IMR-90 (cell line): ENCODE measurements around the gene INA. TPM values are rescaled to one million over a fixed set of nuclear protein-coding genes. Genes with fewer than 3 reads are reported as not detected.
A peak's percentile ranks its signal among the peaks of the same experiment; 100 is the strongest.

ENCODE experiments used
- ATAC-seq: fragments of 200-7000 bp; cut with Tn5 transposase; 2 replicates; pipeline ENCODE4 v1.9.1; 2020; ENCODE audit warnings: low read depth, mild to moderate bottlenecking, moderate library complexity
- BruUV-seq: library from RNA; stranded (reverse); fragments of 400-500 nt; replicated peaks from 2 replicates; lab custom pipeline; 2021; lab: Mats Ljungman, UMichigan
- CTCF ChIA-PET: fragments of 300-600 bp; formaldehyde crosslinking; extraction: SDS; loops from one replicate; lab custom pipeline; 2021; ENCODE audit warnings: antibody characterized with exemption; lab: Yijun Ruan, JAX
- POLR2A ChIA-PET: fragments of 300-600 bp; sonication (Branson Sonifier 250); formaldehyde crosslinking; loops from one replicate; lab custom pipeline; 2022; ENCODE audit warnings: antibody characterized with exemption; ENCODE audit not compliant: unreplicated experiment; lab: Charles Lee
- DNase-seq: peaks from one replicate; pipeline ENCODE4 v3.0.0; 2013
- H2AFZ ChIP-seq: replicated peaks from 2 replicates; pipeline ENCODE3; 2013; ENCODE audit warnings: low read length, mild to moderate bottlenecking; ENCODE audit not compliant: poor library complexity
- H2AK5ac ChIP-seq: 2 replicates; pipeline ENCODE4 v1.6.1; 2013; ENCODE audit warnings: low read depth, low read length, inconsistent platforms
- H2AK9ac ChIP-seq: replicated peaks from 2 replicates; pipeline ENCODE3; 2013; ENCODE audit warnings: mild to moderate bottlenecking, low read depth, low read length, moderate library complexity; ENCODE audit not compliant: poor library complexity
- H2BK120ac ChIP-seq: 2 replicates; pipeline ENCODE4 v1.6.1; 2013; ENCODE audit warnings: low read depth, low read length, inconsistent platforms
- H2BK15ac ChIP-seq: 3 replicates; pipeline ENCODE4 v1.6.1; 2013; ENCODE audit warnings: low read depth, low read length, inconsistent platforms
- H2BK20ac ChIP-seq: 2 replicates; pipeline ENCODE4 v1.6.1; 2013; ENCODE audit warnings: low read depth, mild to moderate bottlenecking, inconsistent platforms, low read length, moderate library complexity
- H2BK5ac ChIP-seq: 2 replicates; pipeline ENCODE4 v1.6.1; 2013; ENCODE audit warnings: mild to moderate bottlenecking, low read depth, low read length, inconsistent platforms; ENCODE audit not compliant: poor library complexity, severe bottlenecking
- H3K14ac ChIP-seq: replicated peaks from 2 replicates; pipeline ENCODE4 v1.6.1; 2013; ENCODE audit warnings: low read depth, low read length, inconsistent platforms
- H3K18ac ChIP-seq: 2 replicates; pipeline ENCODE4 v1.6.1; 2013; ENCODE audit warnings: low read depth, low read length, control low read depth
- H3K23ac ChIP-seq: 2 replicates; pipeline ENCODE4 v1.6.1; 2013; ENCODE audit warnings: low read depth, low read length, inconsistent platforms
- H3K27ac ChIP-seq: 2 replicates; pipeline ENCODE4 v1.5.1; 2013; ENCODE audit warnings: mild to moderate bottlenecking, control low read depth, low read length; ENCODE audit not compliant: insufficient read depth
- H3K27me3 ChIP-seq: 2 replicates; pipeline ENCODE4 v1.6.1; 2013; ENCODE audit warnings: low read length; ENCODE audit not compliant: control insufficient read depth, insufficient read depth
- H3K36me3 ChIP-seq: 2 replicates; pipeline ENCODE4 v1.6.1; 2013; ENCODE audit warnings: low read length, mixed read lengths; ENCODE audit not compliant: control insufficient read depth, insufficient read depth
- H3K4ac ChIP-seq: 2 replicates; pipeline ENCODE4 v1.6.1; 2013; ENCODE audit warnings: low read depth, low read length, inconsistent platforms
- H3K4me1 ChIP-seq: 2 replicates; pipeline ENCODE4 v1.6.1; 2013; ENCODE audit warnings: low read length, mixed read lengths; ENCODE audit not compliant: control insufficient read depth, insufficient read depth
- H3K4me2 ChIP-seq: 2 replicates; pipeline ENCODE4 v1.6.1; 2013; ENCODE audit warnings: low read depth, mild to moderate bottlenecking, control low read depth, low read length, moderate library complexity
- H3K4me3 ChIP-seq: 2 replicates; pipeline ENCODE4 v1.5.1; 2013; ENCODE audit warnings: low read depth, mild to moderate bottlenecking, control low read depth, low read length, moderate library complexity; ENCODE audit not compliant: insufficient read depth
- H3K56ac ChIP-seq: 2 replicates; pipeline ENCODE4 v1.6.1; 2013; ENCODE audit warnings: low read length, inconsistent platforms; ENCODE audit not compliant: insufficient read depth; ENCODE audit errors: extremely low read depth
- H3K79me1 ChIP-seq, 2 experiments: 2 replicates each; pipeline ENCODE4 v1.6.1; 2013; ENCODE audit warnings: low read length in 2 of 2, inconsistent platforms in 1 of 2, low read depth in 1 of 2
- H3K9ac ChIP-seq: 2 replicates; pipeline ENCODE4 v1.6.1; 2013; ENCODE audit warnings: low read depth, low read length, control low read depth
- H3K9me1 ChIP-seq: 2 replicates; pipeline ENCODE4 v1.6.1; 2013; ENCODE audit warnings: low read length, inconsistent platforms; ENCODE audit not compliant: insufficient read depth
- H3K9me3 ChIP-seq: 2 replicates; pipeline ENCODE4 v1.6.1; 2013; ENCODE audit warnings: low read length; ENCODE audit not compliant: control insufficient read depth, insufficient read depth
- H4K20me1 ChIP-seq: 2 replicates; pipeline ENCODE4 v1.6.1; 2013; ENCODE audit warnings: low read length, inconsistent platforms; ENCODE audit not compliant: insufficient read depth
- H4K5ac ChIP-seq: 2 replicates; pipeline ENCODE4 v1.6.1; 2013; ENCODE audit warnings: mild to moderate bottlenecking, low read depth, low read length, control low read depth
- H4K8ac ChIP-seq, 2 experiments: 2 replicates each; pipeline ENCODE4 v1.6.1; 2013; ENCODE audit warnings: low read depth in 2 of 2, low read length in 2 of 2, control low read depth in 1 of 2, inconsistent platforms in 1 of 2
- H4K91ac ChIP-seq: 2 replicates; pipeline ENCODE4 v1.6.1; 2013; ENCODE audit warnings: low read depth, low read length, inconsistent platforms; ENCODE audit not compliant: insufficient read depth
- CEBPB ChIP-seq: IDR thresholded peaks from 2 replicates; pipeline ENCODE4 v1.6.1; 2012; ENCODE audit warnings: low read depth, low read length, improper control_type of control experiment
- ELK1 ChIP-seq: fragments of 150-350 bp; IDR thresholded peaks from 2 replicates; pipeline ENCODE4 v1.6.1; 2016; ENCODE audit warnings: low read depth, mild to moderate bottlenecking, low read length, moderate library complexity, borderline replicate concordance
- FOS ChIP-seq: fragments of 150-350 bp; IDR thresholded peaks from 2 replicates; pipeline ENCODE4 v1.6.1; 2016; ENCODE audit warnings: low read depth, low read length
- MAZ ChIP-seq: IDR thresholded peaks from 2 replicates; pipeline ENCODE4 v1.6.1; 2012; ENCODE audit warnings: low read depth, mild to moderate bottlenecking, low read length, improper control_type of control experiment, moderate library complexity, borderline replicate concordance
- RAD21 ChIP-seq: IDR thresholded peaks from 2 replicates; pipeline ENCODE4 v1.6.1; 2012; ENCODE audit warnings: low read length, improper control_type of control experiment
- RCOR1 ChIP-seq: IDR thresholded peaks from 2 replicates; pipeline ENCODE4 v1.6.1; 2012; ENCODE audit warnings: mild to moderate bottlenecking, low read length, improper control_type of control experiment; ENCODE audit not compliant: insufficient replicate concordance
- RFX5 ChIP-seq: IDR thresholded peaks from 2 replicates; pipeline ENCODE4 v1.8.0; 2012; ENCODE audit warnings: low read depth, mild to moderate bottlenecking, low read length, moderate library complexity
- USF2 ChIP-seq: fragments of 150-350 bp; IDR thresholded peaks from 2 replicates; pipeline ENCODE4 v1.6.1; 2017; ENCODE audit warnings: mild to moderate bottlenecking, antibody characterized with exemption, low read length, low read depth
- WGBS, 2 experiments: methylation state at CpG; one replicate each; pipeline versions ENCODE4 v1.1.5 to v1.1.7; 2013; ENCODE audit warnings: missing lambda C conversion rate in 2 of 2; ENCODE audit not compliant: insufficient read length in 1 of 2; ENCODE audit errors: extremely low coverage in 2 of 2; 5-methylcytosine and 5-hydroxymethylcytosine counted together
- dilution Hi-C: fragments of 300-500 bp; cut with HindIII; formaldehyde crosslinking; loops from one replicate; pipeline ENCODE4 v1.14.3; 2018; ENCODE audit warnings: low sequenced_read_pairs; ENCODE audit not compliant: unreplicated experiment
- in situ Hi-C: fragments of 300-500 bp; cut with MboI; formaldehyde crosslinking; loops from 3 replicates; pipeline ENCODE4 v1.14.3; 2019; ENCODE audit warnings: low sequenced_read_pairs, inconsistent platforms, mixed read lengths
- intact Hi-C: fragments of 100-400 bp; cut with micrococcal nuclease; formaldehyde crosslinking; loops from 2 replicates; pipeline ENCODE4 v1.10.0; 2022
- polyA plus RNA-seq, 3 experiments: library from polyadenylated mRNA; depleted of rRNA; stranded (reverse); fragments of >200 nt; gene quantifications; 2 replicates each; pipeline ENCODE4 v1.2.3, GENCODE V29; 2012; ENCODE audit warnings: low replicate concordance in 1 of 3
- total RNA-seq: library from RNA; depleted of rRNA; stranded (reverse); fragments of >200 nt; gene quantifications from 2 replicates; pipeline ENCODE4 v1.2.3, GENCODE V29; 2012

INA gene
- total and polyA plus RNA-seq, 2 of the 4 experiments (the other 2 are of a cell fraction), result 4.5 to 7.5 TPM

- BruUV-seq, result no TSS peak
- Histone ChIP-seq H3K14ac (no peak overlapping the region), H3K23ac (no peak overlapping the region), H2BK20ac (no peak overlapping the region), H3K4me1 (no peaks in the 10 kb centered on the region), H3K56ac (no peak overlapping the region), H4K5ac (no peak overlapping the region), H3K27me3 (peaks cover 2% of the 10 kb centered on the region; the same call in 1 of the 2 replicates), H3K79me1 (no peaks in the 10 kb centered on the region), H4K91ac (no peak overlapping the region), H3K4me3 (no peak overlapping the region), H2BK15ac (no peak overlapping the region), H3K36me3 (no peaks in the 10 kb centered on the region), H3K18ac (no peak overlapping the region), H2AFZ (no peak overlapping the region), H2BK120ac (no peak overlapping the region), H4K20me1 (no peaks in the 10 kb centered on the region), H3K4me2 (no peak overlapping the region), H4K8ac (no peak overlapping the region), H3K9me3 (peaks cover 2% of the 10 kb centered on the region; the same call in 1 of the 2 replicates), H2AK9ac (no peak overlapping the region), H3K9ac (no peak overlapping the region), H3K27ac (no peak overlapping the region), H2BK5ac (no peak overlapping the region), H3K4ac (no peak overlapping the region), H3K9me1 (no peaks in the 10 kb centered on the region), H2AK5ac (no peak overlapping the region)
- DNase-seq, result no peak
- TF ChIP-seq FOS, result no peak
- TF ChIP-seq ELK1, result no peak
- TF ChIP-seq CEBPB, result no peak
- TF ChIP-seq RAD21, result no peak
- TF ChIP-seq RCOR1, result no peak
- TF ChIP-seq USF2, result peak; percentile 72
- TF ChIP-seq MAZ, result no peak
- no peak for TF ChIP-seq RFX5
- dilution Hi-C loops (no loop called here), intact Hi-C loops (no loop called here), in situ Hi-C loops (no loop called here)
- no peak for ATAC-seq
- ChIA-PET POLR2A (no interaction called here), CTCF (no interaction called here)
- whole genome bisulfite sequencing, 2 experiments, result no CpG with 5 or more reads among the region's 3 CpGs
Measured at GRCh38 chr10:103262229-103262628, 14.7 kb upstream of the INA start.
